Aorta (tissue), 5 donors: ENCODE results near the gene IFNK. TPM values are rescaled to one million over a fixed set of nuclear protein-coding genes. Genes with fewer than 3 reads are reported as not detected.

Source experiments
- ATAC-seq: fragments of 200-7000 bp; cut with Tn5 transposase; one replicate; pipeline ENCODE4 v1.9.1; 2022; ENCODE audit warnings: moderate library complexity; ENCODE audit not compliant: low FRiP score
- DNase-seq, 2 donors: peaks; one replicate each; pipeline ENCODE4 v3.0.0-alpha.2; 2020
- H3K27ac ChIP-seq, 2 donors: one replicate each; pipeline ENCODE4 v1.5.1; 2013; ENCODE audit warnings: low read length in 2 of 2, mild to moderate bottlenecking in 2 of 2, moderate library complexity in 2 of 2, control low read depth in 1 of 2, inconsistent platforms in 1 of 2, low read depth in 1 of 2
- H3K27me3 ChIP-seq, 2 donors: one replicate each; pipeline ENCODE4 v1.6.1; 2013; ENCODE audit warnings: control low read depth in 1 of 2, low read length in 1 of 2, mild to moderate bottlenecking in 1 of 2, moderate library complexity in 1 of 2; ENCODE audit not compliant: insufficient read depth in 2 of 2, control insufficient read depth in 1 of 2
- H3K36me3 ChIP-seq, 2 donors: one replicate each; pipeline ENCODE4 v1.6.1; 2013; ENCODE audit warnings: control low read depth in 1 of 2, low read length in 1 of 2, mild to moderate bottlenecking in 1 of 2; ENCODE audit not compliant: insufficient read depth in 2 of 2, control insufficient read depth in 1 of 2
- H3K4me1 ChIP-seq, 2 donors: one replicate each; pipeline ENCODE4 v1.6.1; 2013; ENCODE audit warnings: low read length in 2 of 2, control low read depth in 1 of 2, mild to moderate bottlenecking in 1 of 2, moderate library complexity in 1 of 2; ENCODE audit not compliant: insufficient read depth in 2 of 2, control insufficient read depth in 1 of 2
- H3K4me3 ChIP-seq, 2 donors: one replicate each; pipeline ENCODE4 v1.5.1; 2013; ENCODE audit warnings: low read length in 2 of 2, control low read depth in 1 of 2, mild to moderate bottlenecking in 1 of 2
- H3K9me3 ChIP-seq: one replicate; pipeline ENCODE4 v1.6.1; 2013; ENCODE audit warnings: mild to moderate bottlenecking, low read length; ENCODE audit not compliant: control insufficient read depth
- WGBS, 2 donors: extraction: QIAGEN DNeasy Blood & Tissue Kit; methylation state at CpG; one replicate each; pipeline ENCODE4 v1.1.7; 2013; 5-methylcytosine and 5-hydroxymethylcytosine counted together
- intact Hi-C, 2 donors: fragments of 100-400 bp; cut with DNase I; formaldehyde crosslinking; loops; one replicate each; pipeline versions ENCODE4 v1.14.2 to v1.15.0; 2022
- polyA plus RNA-seq, 2 donors: library from polyadenylated mRNA; stranded (reverse); fragments of 200-250 nt; gene quantifications; one replicate each; pipeline ENCODE4 v1.2.3, GENCODE V29; 2013
- total RNA-seq, 2 donors: library from RNA; stranded (reverse); fragmentation: NEBNext Ultra II Directional; extraction: Animal tissue kit (Norgen Biotek cat#: 25700); gene quantifications; one replicate each; pipeline ENCODE4 v1.2.1, GENCODE V29; 2021
- donor health status: healthy with polysubstance abuse.
- donor health status: Bipolar disorder and iron deficiency.
- donor health status: DM: no; HTN: no; CAD: no.
- donor health status: DM: no; HTN: no; CAD: no.
- donor health status: DM: yes; HTN: yes; CAD: no.

Gene IFNK
- total and polyA plus RNA-seq, 4 donors, result not detected

DNA sequence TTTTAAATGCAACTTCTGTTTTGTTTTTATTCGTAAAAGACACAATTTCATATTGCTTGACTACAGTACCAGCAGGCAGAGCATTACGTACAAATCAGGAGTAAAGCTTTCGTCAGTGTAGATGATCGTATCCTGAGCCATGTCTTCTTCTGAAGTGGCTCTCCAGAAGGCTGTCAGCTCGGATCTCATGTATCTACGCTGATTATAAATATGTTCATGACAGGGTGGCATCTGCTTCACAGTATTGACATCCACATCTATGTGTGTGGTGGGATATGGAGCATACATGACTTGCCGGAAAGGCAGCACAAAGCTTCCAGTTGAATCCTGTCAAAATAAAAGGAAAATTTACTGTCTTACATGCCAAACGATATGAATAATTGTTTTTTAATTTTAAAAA is 32.4 kb downstream of the IFNK start:
- no peaks in the 10 kb centered on the region for H3K9me3 ChIP-seq
- no peak overlapping the region for H3K27ac ChIP-seq
- peaks cover 0 to 2% of the 10 kb centered on the region in 2 donors for H3K36me3 ChIP-seq
- no peaks in the 10 kb centered on the region for H3K27me3 ChIP-seq
- H3K4me1 ChIP-seq, result peaks cover 0 to 2% of the 10 kb centered on the region in 2 donors
- intact Hi-C loops, result no loop called here
- H3K4me3 ChIP-seq, result no peak overlapping the region
- WGBS, 2 donors, result 95% methylated on average over 8 of the region's 8 CpGs
- DNase-seq (no peak), ATAC-seq (no peak)

DNA sequence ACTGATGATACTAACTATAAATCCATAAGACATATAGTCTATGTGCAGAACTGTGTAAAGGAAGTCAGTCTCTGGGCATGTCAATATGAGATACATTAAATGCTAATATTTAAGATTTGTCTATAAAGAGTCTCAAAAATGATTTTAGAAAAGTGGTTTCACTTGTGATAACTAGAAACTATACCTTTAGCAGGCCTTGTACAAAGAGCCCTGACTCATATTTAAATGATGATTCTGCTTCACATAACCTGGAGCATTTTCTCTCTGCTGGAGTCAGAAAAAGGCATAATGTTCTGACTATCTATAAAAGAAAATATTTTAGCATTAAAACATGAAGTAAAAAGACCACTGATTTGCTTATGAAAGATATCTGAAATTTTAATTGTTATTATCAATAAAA is 34.2 kb downstream of the IFNK start:
- Histone ChIP-seq H3K36me3 (peaks cover 0 to 2% of the 10 kb centered on the region in 2 donors), H3K27ac (no peak overlapping the region)
- intact Hi-C loops, result no loop called here

DNA sequence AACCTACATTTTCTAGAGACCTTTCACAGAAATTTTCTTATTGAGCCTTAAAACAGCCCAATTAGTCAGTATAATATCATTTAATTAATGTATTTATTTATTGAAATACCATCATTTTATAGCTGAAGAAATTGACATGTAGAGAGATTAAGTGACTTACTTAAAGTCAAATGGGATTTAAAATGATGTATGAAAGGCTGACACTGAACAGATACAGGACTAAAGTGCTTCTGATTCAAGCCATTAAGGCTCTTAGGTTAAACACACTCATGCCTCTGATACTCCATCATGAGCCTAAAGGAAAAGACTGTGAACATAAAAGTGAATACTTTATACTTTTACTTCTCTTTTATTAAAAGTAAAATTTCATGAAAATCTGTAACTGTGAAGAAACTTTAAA is 36.4 kb downstream of the IFNK start:
- intact Hi-C loops, result no loop called here
- Histone ChIP-seq H3K27me3 (no peaks in the 10 kb centered on the region), H3K36me3 (peaks cover 0 to 2% of the 10 kb centered on the region in 2 donors), H3K9me3 (no peaks in the 10 kb centered on the region), H3K27ac (no peak overlapping the region), H3K4me3 (no peak overlapping the region), H3K4me1 (no peaks in the 10 kb centered on the region)
- no peak for ATAC-seq
- DNase-seq, result no peak

More for the DNA sequence above, 34.2 kb downstream of the IFNK start:
- ATAC-seq (no peak), DNase-seq (no peak)
- Histone ChIP-seq H3K27me3 (no peaks in the 10 kb centered on the region), H3K9me3 (no peaks in the 10 kb centered on the region), H3K4me1 (peaks cover 0 to 2% of the 10 kb centered on the region in 2 donors), H3K4me3 (no peak overlapping the region)

DNA sequence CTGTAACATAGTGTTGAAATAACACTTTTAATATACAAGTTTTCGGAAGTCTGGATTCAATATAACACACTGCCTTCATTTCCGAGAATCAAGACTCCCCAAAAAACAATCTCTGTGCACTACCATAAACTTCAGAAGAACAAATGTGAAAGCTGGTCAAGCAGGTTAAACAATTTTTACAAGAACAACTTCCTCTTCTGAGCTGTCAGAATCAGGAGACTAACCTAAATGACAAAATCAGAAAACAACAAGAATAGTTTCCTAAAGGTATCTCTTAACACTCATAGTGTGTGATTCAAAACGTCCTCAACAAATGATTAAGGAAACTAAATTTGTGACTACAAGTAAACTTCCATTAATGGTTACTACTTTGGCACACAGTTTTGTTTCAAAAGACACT is 37.6 kb downstream of the IFNK start:
- intact Hi-C loops, result no loop called here
- Histone ChIP-seq H3K27ac (no peak overlapping the region), H3K27me3 (no peaks in the 10 kb centered on the region), H3K4me1 (no peaks in the 10 kb centered on the region), H3K9me3 (no peaks in the 10 kb centered on the region), H3K36me3 (no peaks in the 10 kb centered on the region), H3K4me3 (no peak overlapping the region)
- ATAC-seq, result no peak
- no peak for DNase-seq
- WGBS, 2 donors, result 85 to 86% methylated on average over 3 of the region's 3 CpGs

DNA sequence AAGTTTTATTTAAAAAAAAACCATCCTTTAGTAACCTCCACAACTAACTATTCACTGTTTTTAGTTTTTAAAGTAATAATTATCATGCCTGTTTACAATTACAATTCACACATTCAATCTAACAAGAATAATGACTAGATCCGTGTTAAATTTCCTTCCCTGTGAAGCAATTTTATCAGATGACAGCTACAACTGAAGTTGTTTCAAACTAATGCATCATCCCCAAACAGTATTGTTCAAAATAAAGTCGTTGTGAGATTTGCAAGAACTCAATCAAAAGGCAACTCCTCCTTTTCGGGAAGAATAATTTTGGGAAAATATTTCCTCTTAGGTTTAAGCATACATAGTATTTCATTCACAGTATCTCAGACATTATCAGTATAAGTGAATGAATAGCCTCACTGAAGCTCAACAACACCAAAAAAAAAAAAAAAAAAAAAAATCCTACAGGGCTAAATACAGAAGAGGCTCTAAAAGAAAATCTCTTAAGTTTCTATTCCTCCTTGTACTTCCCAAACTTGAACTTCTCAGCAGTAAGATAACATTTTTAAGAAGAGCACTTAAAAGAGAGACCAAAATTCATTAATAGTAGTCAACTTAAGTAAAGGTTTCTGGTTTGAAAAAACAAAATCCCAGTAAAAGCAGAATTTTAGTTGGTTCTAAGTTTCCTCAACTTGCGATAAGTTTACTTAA is 39.8 kb downstream of the IFNK start:
- intact Hi-C loops, result no loop called here
- Histone ChIP-seq H3K4me1 (no peaks in the 10 kb centered on the region), H3K36me3 (no peaks in the 10 kb centered on the region), H3K27me3 (no peaks in the 10 kb centered on the region), H3K4me3 (no peak overlapping the region), H3K27ac (no peak overlapping the region), H3K9me3 (no peaks in the 10 kb centered on the region)
- WGBS, 2 donors, result 88 to 90% methylated on average over 4 of the region's 4 CpGs
- ATAC-seq (no peak), DNase-seq (no peak)

DNA sequence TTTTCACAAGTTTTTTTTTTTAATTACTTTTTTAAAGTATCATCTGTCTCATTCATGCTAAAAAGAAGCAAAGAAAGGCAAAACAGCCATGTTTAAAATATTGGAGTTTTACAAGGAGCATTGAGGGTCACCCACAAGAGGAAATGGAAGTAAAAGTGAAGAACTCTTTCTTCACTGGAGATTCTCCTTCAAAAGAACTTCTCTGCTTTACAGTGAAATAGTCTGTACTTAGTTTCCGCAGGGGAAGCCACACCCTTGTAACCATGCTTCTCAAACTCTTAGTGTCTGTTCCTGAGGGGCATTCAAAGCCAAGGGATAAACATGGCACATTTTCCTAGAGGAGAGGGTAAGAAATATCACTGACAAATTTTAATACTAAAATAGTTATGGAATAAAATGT is 40.6 kb downstream of the IFNK start:
- H3K27ac ChIP-seq, result no peak overlapping the region
- H3K4me3 ChIP-seq, result no peak overlapping the region
- intact Hi-C loops, result no loop called here
- WGBS, 2 donors, result 98 to 100% methylated on average over 1 of the region's 1 CpG
- no peaks in the 10 kb centered on the region for H3K27me3 ChIP-seq
- H3K36me3 ChIP-seq, result no peaks in the 10 kb centered on the region
- no peak for DNase-seq
- H3K4me1 ChIP-seq, result no peaks in the 10 kb centered on the region
- H3K9me3 ChIP-seq, result no peaks in the 10 kb centered on the region
- ATAC-seq, result no peak

DNA sequence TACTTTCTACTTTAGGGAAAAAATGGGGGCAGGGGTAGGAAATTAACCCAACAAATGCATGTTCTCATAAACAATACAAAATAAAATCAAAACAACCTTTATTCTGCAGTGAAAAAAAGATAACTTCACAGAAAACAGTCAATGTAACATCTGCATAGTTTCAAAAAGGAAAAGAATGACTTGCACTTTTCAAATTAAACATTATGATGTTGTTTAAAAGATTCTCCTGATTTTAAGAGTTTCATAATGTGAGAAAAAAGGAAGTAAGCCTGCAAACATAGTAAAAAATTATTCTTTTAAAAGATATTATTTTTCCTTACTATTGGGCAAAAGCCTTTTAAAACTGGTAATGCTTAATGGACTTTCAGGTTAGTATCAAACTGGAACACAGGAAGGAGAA is 41.6 kb downstream of the IFNK start:
- ATAC-seq, result no peak
- no peak overlapping the region for H3K4me3 ChIP-seq
- H3K4me1 ChIP-seq, result no peaks in the 10 kb centered on the region
- no peaks in the 10 kb centered on the region for H3K27me3 ChIP-seq
- intact Hi-C loops, result no loop called here
- H3K36me3 ChIP-seq, result no peaks in the 10 kb centered on the region
- no peak for DNase-seq
- no peaks in the 10 kb centered on the region for H3K9me3 ChIP-seq
- H3K27ac ChIP-seq, result no peak overlapping the region

DNA sequence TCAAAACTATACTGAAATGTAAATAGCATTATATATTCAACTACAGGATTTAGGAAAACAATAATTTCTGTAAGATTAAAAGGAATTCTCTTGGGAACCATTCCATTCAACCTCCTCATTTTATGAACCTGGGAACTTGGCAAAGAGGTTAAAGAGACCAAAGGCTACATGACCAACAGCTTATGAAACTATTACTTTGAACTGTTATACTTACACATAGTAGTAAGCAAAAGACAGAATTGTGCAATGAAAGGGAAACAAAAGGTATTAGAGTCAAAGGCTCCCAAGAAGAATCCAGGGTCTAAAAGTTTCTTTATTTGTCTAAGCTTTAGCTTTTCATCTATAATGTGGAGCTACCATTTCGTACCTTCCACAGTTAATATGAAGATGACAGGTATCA is 42.0 kb downstream of the IFNK start:
- no peaks in the 10 kb centered on the region for H3K27me3 ChIP-seq
- H3K4me1 ChIP-seq, result no peaks in the 10 kb centered on the region
- WGBS, 2 donors, result 93 to 98% methylated on average over 1 of the region's 1 CpG
- ATAC-seq, result no peak
- no peak overlapping the region for H3K27ac ChIP-seq
- no peak for DNase-seq
- no peaks in the 10 kb centered on the region for H3K36me3 ChIP-seq
- intact Hi-C loops, result no loop called here
- no peak overlapping the region for H3K4me3 ChIP-seq
- no peaks in the 10 kb centered on the region for H3K9me3 ChIP-seq

DNA sequence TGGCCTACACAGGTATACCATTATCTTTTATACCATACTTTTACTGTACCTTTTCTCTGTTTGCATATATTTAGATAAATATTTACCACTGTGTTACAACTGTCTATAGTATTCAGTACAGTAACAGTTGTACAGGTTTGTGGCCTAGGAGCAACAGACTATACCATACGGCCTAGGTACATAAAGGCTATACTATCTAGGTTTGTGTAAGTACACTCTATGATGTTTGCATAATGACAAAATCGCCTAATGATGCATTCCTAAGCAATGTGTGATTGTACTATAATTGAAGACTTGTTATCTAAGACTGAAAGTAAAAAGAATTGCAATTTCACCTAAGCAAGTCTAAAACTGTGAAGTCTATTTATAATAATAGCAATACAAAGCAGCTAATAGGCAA is 45.3 kb downstream of the IFNK start:
- WGBS, 2 donors, result 39 to 86% methylated on average over 2 of the region's 2 CpGs
- Histone ChIP-seq H3K36me3 (no peaks in the 10 kb centered on the region), H3K4me3 (no peak overlapping the region), H3K9me3 (no peaks in the 10 kb centered on the region), H3K27me3 (no peaks in the 10 kb centered on the region), H3K4me1 (no peaks in the 10 kb centered on the region), H3K27ac (no peak overlapping the region)
- DNase-seq (no peak), ATAC-seq (no peak)
- intact Hi-C loops, result no loop called here
